H9 (cell line): ENCODE data around the gene RPS21. TPM values are rescaled to one million over a fixed set of nuclear protein-coding genes. Genes with fewer than 3 reads are reported as not detected.

ENCODE experiments used
- DNase-seq: peaks from one replicate; pipeline ENCODE4 v3.0.0-alpha.2; 2017
- H2AFZ ChIP-seq: one replicate; pipeline ENCODE4 v1.6.1; 2013; ENCODE audit warnings: mild to moderate bottlenecking, low read length, control low read depth, moderate library complexity
- H2AK5ac ChIP-seq: 2 replicates; pipeline ENCODE4 v1.6.1; 2013; ENCODE audit warnings: low read length, control low read depth, mixed read lengths; ENCODE audit not compliant: insufficient read length
- H2BK120ac ChIP-seq: one replicate; pipeline ENCODE4 v1.6.1; 2013; ENCODE audit warnings: low read depth, mild to moderate bottlenecking, low read length, control low read depth, inconsistent platforms; ENCODE audit not compliant: poor library complexity, severe bottlenecking
- H2BK12ac ChIP-seq: 2 replicates; pipeline ENCODE4 v1.6.1; 2013; ENCODE audit warnings: low read length, control low read depth, mixed read lengths, low read depth; ENCODE audit not compliant: insufficient read length
- H2BK15ac ChIP-seq: 2 replicates; pipeline ENCODE4 v1.6.1; 2013; ENCODE audit warnings: low read depth, low read length, control low read depth
- H2BK20ac ChIP-seq: one replicate; pipeline ENCODE4 v1.6.1; 2013; ENCODE audit warnings: low read depth, mild to moderate bottlenecking, low read length, control low read depth, inconsistent platforms; ENCODE audit not compliant: poor library complexity, severe bottlenecking
- H2BK5ac ChIP-seq: 2 replicates; pipeline ENCODE4 v1.6.1; 2013; ENCODE audit warnings: low read length, control low read depth, mixed read lengths; ENCODE audit not compliant: insufficient read length
- H3K14ac ChIP-seq: 2 replicates; pipeline ENCODE4 v1.6.1; 2013; ENCODE audit warnings: low read length, control low read depth; ENCODE audit not compliant: insufficient read depth
- H3K18ac ChIP-seq: 2 replicates; pipeline ENCODE4 v1.6.1; 2013; ENCODE audit warnings: low read depth, mild to moderate bottlenecking, mixed read lengths, low read length, control low read depth; ENCODE audit not compliant: insufficient read length
- H3K23ac ChIP-seq: 2 replicates; pipeline ENCODE4 v1.6.1; 2013; ENCODE audit warnings: low read length, control low read depth, mixed read lengths, low read depth; ENCODE audit not compliant: insufficient read length
- H3K23me2 ChIP-seq: 2 replicates; pipeline ENCODE4 v1.6.1; 2013; ENCODE audit warnings: low read depth, mild to moderate bottlenecking, mixed read lengths, low read length, control low read depth; ENCODE audit not compliant: insufficient read length, poor library complexity, severe bottlenecking
- H3K27ac ChIP-seq: 2 replicates; pipeline ENCODE4 v1.5.1; 2013; ENCODE audit warnings: low read length, control low read depth, mixed read lengths, low read depth; ENCODE audit not compliant: insufficient read length
- H3K27me3 ChIP-seq: 2 replicates; pipeline ENCODE4 v1.6.1; 2013; ENCODE audit warnings: low read length, control low read depth, inconsistent platforms; ENCODE audit not compliant: insufficient read depth
- H3K4ac ChIP-seq: 2 replicates; pipeline ENCODE4 v1.6.1; 2013; ENCODE audit warnings: low read depth, mild to moderate bottlenecking, control low read depth, inconsistent platforms, low read length, moderate library complexity
- H3K4me1 ChIP-seq: 2 replicates; pipeline ENCODE4 v1.6.1; 2013; ENCODE audit warnings: low read length, control low read depth, inconsistent platforms; ENCODE audit not compliant: insufficient read depth
- H3K4me2 ChIP-seq: 2 replicates; pipeline ENCODE4 v1.6.1; 2013; ENCODE audit warnings: low read length, control low read depth, mixed read lengths; ENCODE audit not compliant: insufficient read length, insufficient read depth
- H3K56ac ChIP-seq: 2 replicates; pipeline ENCODE4 v1.6.1; 2013; ENCODE audit warnings: low read depth, mild to moderate bottlenecking, mixed read lengths, low read length, control low read depth; ENCODE audit not compliant: insufficient read length
- H3K79me1 ChIP-seq: 2 replicates; pipeline ENCODE4 v1.6.1; 2013; ENCODE audit warnings: low read depth, mild to moderate bottlenecking, moderate library complexity, low read length, control low read depth, inconsistent platforms; ENCODE audit not compliant: insufficient read depth, poor library complexity, severe bottlenecking
- H3K79me2 ChIP-seq: 2 replicates; pipeline ENCODE4 v1.6.1; 2013; ENCODE audit warnings: low read length, control low read depth, inconsistent platforms; ENCODE audit not compliant: insufficient read depth
- H3K9ac ChIP-seq: 2 replicates; pipeline ENCODE4 v1.6.1; 2013; ENCODE audit warnings: low read length, control low read depth, mixed read lengths; ENCODE audit not compliant: insufficient read length; ENCODE audit errors: extremely low read depth
- H3K9me3 ChIP-seq: one replicate; pipeline ENCODE4 v1.6.1; 2013; ENCODE audit warnings: low read depth, low read length, inconsistent platforms; ENCODE audit not compliant: control insufficient read depth
- H3T11ph ChIP-seq: one replicate; pipeline ENCODE4 v1.6.1; 2013; ENCODE audit warnings: mild to moderate bottlenecking, low read length, control low read depth, inconsistent platforms
- H4K20me1 ChIP-seq: one replicate; pipeline ENCODE4 v1.6.1; 2013; ENCODE audit not compliant: control insufficient read depth, insufficient read length, insufficient read depth
- H4K5ac ChIP-seq: 2 replicates; pipeline ENCODE4 v1.6.1; 2013; ENCODE audit warnings: low read depth, mild to moderate bottlenecking, mixed read lengths, low read length, control low read depth; ENCODE audit not compliant: insufficient read length
- H4K8ac ChIP-seq: replicated peaks from 2 replicates; pipeline ENCODE4 v1.6.1; 2013; ENCODE audit warnings: low read length, control low read depth, mixed read lengths, low read depth; ENCODE audit not compliant: insufficient read length
- H4K91ac ChIP-seq: 2 replicates; pipeline ENCODE4 v1.6.1; 2013; ENCODE audit warnings: low read depth, mild to moderate bottlenecking, moderate library complexity, mixed read lengths, low read length, control low read depth; ENCODE audit not compliant: insufficient read length
- H3K27ac Mint-ChIP-seq, 3 experiments: 2 replicates in 2 of 3; 3 replicates in 1 of 3; pipeline ENCODE4 v1.8.0; 2020 to 2021; ENCODE audit warnings: mixed read lengths in 3 of 3, mild to moderate bottlenecking in 1 of 3, moderate library complexity in 1 of 3
- H3K27me3 Mint-ChIP-seq: 2 replicates; pipeline ENCODE4 v1.8.0; 2021; ENCODE audit warnings: low read depth, mild to moderate bottlenecking, moderate library complexity, mixed read lengths
- H3K36me3 Mint-ChIP-seq, 3 experiments: 2 replicates in 2 of 3; 3 replicates in 1 of 3; pipeline ENCODE4 v1.8.0; 2020 to 2021; ENCODE audit warnings: low read depth in 3 of 3, mixed read lengths in 3 of 3; ENCODE audit not compliant: insufficient read depth in 1 of 3
- H3K4me1 Mint-ChIP-seq, 2 experiments: 2 replicates each; pipeline ENCODE4 v1.8.0; 2020; ENCODE audit warnings: mixed read lengths in 2 of 2
- H3K4me3 Mint-ChIP-seq, 2 experiments: 2 replicates in 1 of 2; 3 replicates in 1 of 2; pipeline ENCODE4 v1.8.0; 2020 to 2021; ENCODE audit warnings: mild to moderate bottlenecking in 2 of 2, mixed read lengths in 2 of 2, moderate library complexity in 1 of 2
- H3K9me3 Mint-ChIP-seq, 2 experiments: 2 replicates in 1 of 2; 3 replicates in 1 of 2; pipeline ENCODE4 v1.8.0; 2020; ENCODE audit warnings: mild to moderate bottlenecking in 2 of 2, mixed read lengths in 2 of 2, moderate library complexity in 1 of 2
- CTCF ChIP-seq: fragments of 200-600 bp; sonication (generic); conservative IDR thresholded peaks from 3 replicates; pipeline ENCODE4 v1.8.0; 2021; ENCODE audit warnings: antibody characterized with exemption, mild to moderate bottlenecking
- WGBS: extraction: QIAGEN DNeasy Blood & Tissue Kit; methylation state at CpG from one replicate; pipeline ENCODE4 v1.1.7; 2013; ENCODE audit warnings: missing lambda C conversion rate, low lambda C conversion rate, mixed read lengths; ENCODE audit not compliant: insufficient read length; ENCODE audit errors: extremely low coverage; 5-methylcytosine and 5-hydroxymethylcytosine counted together
- total RNA-seq: library from RNA; stranded (reverse); gene quantifications from 2 replicates; pipeline ENCODE4 v1.2.1, GENCODE V29; 2021

RPS21 gene
- total RNA-seq, 1 experiment from 2014 or later = 1,715 TPM

DNA sequence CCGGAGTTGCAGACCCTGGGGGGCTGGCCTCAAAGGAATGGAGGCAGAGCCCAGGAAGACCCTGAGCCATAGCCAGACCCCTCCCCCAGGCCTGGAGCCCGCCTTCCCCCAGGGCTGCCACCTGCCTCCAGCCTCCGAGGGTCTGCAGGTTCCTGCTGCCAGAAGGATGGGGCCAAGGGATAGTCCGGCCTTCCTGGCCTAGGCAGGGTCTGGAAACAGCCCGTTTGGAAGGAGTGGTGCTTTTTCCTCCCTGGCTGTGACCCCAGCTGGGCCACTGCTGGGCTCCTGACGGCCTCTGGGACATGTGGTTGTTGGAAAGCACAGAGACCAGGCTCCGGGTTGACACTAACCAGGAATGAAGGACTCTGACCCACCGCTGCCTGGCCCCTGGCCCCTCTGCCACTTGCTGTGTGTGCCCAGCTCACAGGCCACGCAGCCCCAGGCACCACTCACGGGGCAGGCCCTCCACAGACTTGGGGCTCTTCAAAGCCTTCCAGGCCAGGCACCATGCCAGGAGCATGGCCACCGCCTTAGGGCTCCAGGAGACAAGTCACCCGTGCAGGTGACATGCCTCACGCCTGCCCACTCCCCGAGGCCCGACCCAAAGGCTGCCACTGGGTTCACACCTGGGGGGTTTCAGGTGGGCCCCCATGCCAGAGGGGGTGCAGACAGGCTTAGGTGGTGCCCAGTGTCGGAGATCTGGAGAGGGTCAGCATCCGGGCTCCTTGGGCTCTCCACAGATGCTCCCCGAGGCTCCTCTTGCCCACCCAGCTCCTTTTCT lies 15.9 kb upstream of the RPS21 start:
- peaks cover 19 to 25% of the 10 kb centered on the region in 2 experiments for H3K4me1 Mint-ChIP-seq
- no CpG with 5 or more reads among the region's 18 CpGs for WGBS
- no peak for TF ChIP-seq CTCF
- H3K27ac Mint-ChIP-seq = no peak overlapping the region
- no peak for DNase-seq
- H3K9me3 ChIP-seq = no peaks in the 10 kb centered on the region
- no peak overlapping the region for H4K5ac ChIP-seq
- H2BK5ac ChIP-seq = no peak overlapping the region
- H3K27me3 Mint-ChIP-seq = peaks cover 2% of the 10 kb centered on the region; the same call in 1 of the 2 replicates
- no peak overlapping the region for H3K4me2 ChIP-seq
- no peak overlapping the region for H3K9ac ChIP-seq
- H2BK120ac ChIP-seq = no peak overlapping the region
- no peak overlapping the region for H2AK5ac ChIP-seq
- H3K56ac ChIP-seq = no peak overlapping the region
- no peak overlapping the region; the same call in 1 of the 2 replicates for H3K4ac ChIP-seq
- no peaks in the 10 kb centered on the region for H3K79me1 ChIP-seq
- no peaks in the 10 kb centered on the region for H3K27me3 ChIP-seq
- H3K14ac ChIP-seq = no peak overlapping the region; the same call in 1 of the 2 replicates
- no peak overlapping the region for H2AFZ ChIP-seq
- peaks cover 0 to 11% (median 5%) of the 10 kb centered on the region in 3 experiments; a peak in 6 of 7 replicates for H3K36me3 Mint-ChIP-seq
- no peak overlapping the region for H4K91ac ChIP-seq
- no peaks in the 10 kb centered on the region for H4K20me1 ChIP-seq
- H2BK12ac ChIP-seq = no peak overlapping the region
- H3K27ac ChIP-seq = no peak overlapping the region
- peaks cover 3% of the 10 kb centered on the region; the same call in 1 of the 2 replicates for H3K79me2 ChIP-seq
- H3K23ac ChIP-seq = no peak overlapping the region
- H3K9me3 Mint-ChIP-seq = peaks cover 2 to 10% of the 10 kb centered on the region in 2 experiments
- H3K4me1 ChIP-seq = peaks cover 4% of the 10 kb centered on the region; the same call in 1 of the 2 replicates
- no peak overlapping the region for H3K4me3 Mint-ChIP-seq
- H4K8ac ChIP-seq = no peak overlapping the region
- no peak overlapping the region for H2BK20ac ChIP-seq
- no peak overlapping the region for H3T11ph ChIP-seq
- H2BK15ac ChIP-seq = no peak overlapping the region
- peaks cover 12% of the 10 kb centered on the region for H3K23me2 ChIP-seq
- no peak overlapping the region for H3K18ac ChIP-seq
